ENCODE data around the gene LZTS2.
A peak's percentile ranks its signal among the peaks of the same experiment; 100 is the strongest.

LZTS2 gene

GRCh38 chr10:100998991-100999741 is 442 bp upstream of the LZTS2 start (continued):
- TF ChIP-seq ZBTB49 (tag by site-specific recombination; IDR thresholded peaks at IDR 0.05; ENCODE audit: low read depth): no peak
- TF ChIP-seq ZNF518A (tag by site-specific recombination; conservative IDR thresholded peaks at IDR 0.05; ENCODE audit: low read depth): no peak
- TF ChIP-seq ZNF792 (tag by site-specific recombination; IDR thresholded peaks at IDR 0.05): no peak
- TF ChIP-seq ATF2 (tag by site-specific recombination; IDR thresholded peaks at IDR 0.05; ENCODE audit: low read depth): no peak
- no peak for TF ChIP-seq GLI4 (tag by site-specific recombination; IDR thresholded peaks at IDR 0.05)
- TF ChIP-seq ZNF184 (tag by site-specific recombination; IDR thresholded peaks at IDR 0.05): 0 out of 2 replicates have a peak, but pooled peaks have one; percentile 27
- TF ChIP-seq ZNF670 (tag by site-specific recombination; IDR thresholded peaks at IDR 0.05; ENCODE audit: low read depth): no peak
- 0 out of 2 replicates have a peak, but pooled peaks have one; percentile 34 for TF ChIP-seq REPIN1 (tag by site-specific recombination; IDR thresholded peaks at IDR 0.05; ENCODE audit: low read depth)
- peak; percentile 52 for TF ChIP-seq KLF1 (tag by site-specific recombination; IDR thresholded peaks at IDR 0.05)
- TF ChIP-seq ZSCAN30 (tag by site-specific recombination; IDR thresholded peaks at IDR 0.05): no peak; the same call in none of the 2 replicates
- TF ChIP-seq ZNF266 (tag by site-specific recombination; IDR thresholded peaks at IDR 0.05; ENCODE audit: low read depth): no peak
- no peak for TF ChIP-seq ELK4 (IDR thresholded peaks at IDR 0.05; ENCODE audit: borderline replicate concordance, low read depth, low read length)
- TF ChIP-seq ZNF280C (tag by site-specific recombination; IDR thresholded peaks at IDR 0.05): no peak
- no peak for TF ChIP-seq ZNF433 (tag by site-specific recombination; IDR thresholded peaks at IDR 0.05; ENCODE audit: low read depth)
- TF ChIP-seq ZSCAN16 (tag by site-specific recombination; IDR thresholded peaks at IDR 0.05): 0 out of 2 replicates have a peak, but pooled peaks have one; percentile 18
- peak; percentile 25 for TF ChIP-seq ZBTB11 (tag by site-specific recombination; conservative IDR thresholded peaks at IDR 0.05; ENCODE audit: low read depth)
- no peak for TF ChIP-seq ZNF132 (tag by site-specific recombination; IDR thresholded peaks at IDR 0.05; ENCODE audit: borderline replicate concordance)
- no peak for TF ChIP-seq ZBTB21 (tag by site-specific recombination; IDR thresholded peaks at IDR 0.05)
- TF ChIP-seq ZNF488 (tag by site-specific recombination; IDR thresholded peaks at IDR 0.05): no peak
- TF ChIP-seq ZNF335 (tag by site-specific recombination; conservative IDR thresholded peaks at IDR 0.05): peak; percentile 18; the same call in 1 of the 2 replicates
- TF ChIP-seq ZNF629 (tag by site-specific recombination; IDR thresholded peaks at IDR 0.05): peak; percentile 24; the same call in 1 of the 2 replicates
